B cell (primary cell): ENCODE measurements around the gene ZNF521.

ENCODE experiments used
- EZH2 ChIP-seq: IDR thresholded peaks from 2 replicates; pipeline ENCODE4 v1.6.1; 2012; ENCODE audit warnings: borderline replicate concordance, low read depth, mild to moderate bottlenecking, moderate library complexity, low read length; ENCODE audit not compliant: insufficient read depth, poor library complexity, severe bottlenecking
- TF ChIP-seq, protein P1 (sequence below): fragments of 200-600 bp; IDR thresholded peaks from one replicate; pipeline ENCODE4 v1.8.0; 2022; ENCODE audit warnings: antibody characterized with exemption, mild to moderate bottlenecking

- TF ChIP-seq, protein P1, sequence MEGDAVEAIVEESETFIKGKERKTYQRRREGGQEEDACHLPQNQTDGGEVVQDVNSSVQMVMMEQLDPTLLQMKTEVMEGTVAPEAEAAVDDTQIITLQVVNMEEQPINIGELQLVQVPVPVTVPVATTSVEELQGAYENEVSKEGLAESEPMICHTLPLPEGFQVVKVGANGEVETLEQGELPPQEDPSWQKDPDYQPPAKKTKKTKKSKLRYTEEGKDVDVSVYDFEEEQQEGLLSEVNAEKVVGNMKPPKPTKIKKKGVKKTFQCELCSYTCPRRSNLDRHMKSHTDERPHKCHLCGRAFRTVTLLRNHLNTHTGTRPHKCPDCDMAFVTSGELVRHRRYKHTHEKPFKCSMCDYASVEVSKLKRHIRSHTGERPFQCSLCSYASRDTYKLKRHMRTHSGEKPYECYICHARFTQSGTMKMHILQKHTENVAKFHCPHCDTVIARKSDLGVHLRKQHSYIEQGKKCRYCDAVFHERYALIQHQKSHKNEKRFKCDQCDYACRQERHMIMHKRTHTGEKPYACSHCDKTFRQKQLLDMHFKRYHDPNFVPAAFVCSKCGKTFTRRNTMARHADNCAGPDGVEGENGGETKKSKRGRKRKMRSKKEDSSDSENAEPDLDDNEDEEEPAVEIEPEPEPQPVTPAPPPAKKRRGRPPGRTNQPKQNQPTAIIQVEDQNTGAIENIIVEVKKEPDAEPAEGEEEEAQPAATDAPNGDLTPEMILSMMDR, result no peak
- no peak for TF ChIP-seq EZH2
Observed at GRCh38 chr18:25112821-25113434, 239.0 kb downstream of the ZNF521 start.
